ENCODE data around the gene ZNF844. TPM values are rescaled to one million over a fixed set of nuclear protein-coding genes. Genes with fewer than 3 reads are reported as not detected.

ZNF844 gene
- polyA plus RNA-seq, 1 donor (not counting 4 experiments of a cell fraction or from before 2014, with no cell fraction given), result 0.88 TPM

DNA sequence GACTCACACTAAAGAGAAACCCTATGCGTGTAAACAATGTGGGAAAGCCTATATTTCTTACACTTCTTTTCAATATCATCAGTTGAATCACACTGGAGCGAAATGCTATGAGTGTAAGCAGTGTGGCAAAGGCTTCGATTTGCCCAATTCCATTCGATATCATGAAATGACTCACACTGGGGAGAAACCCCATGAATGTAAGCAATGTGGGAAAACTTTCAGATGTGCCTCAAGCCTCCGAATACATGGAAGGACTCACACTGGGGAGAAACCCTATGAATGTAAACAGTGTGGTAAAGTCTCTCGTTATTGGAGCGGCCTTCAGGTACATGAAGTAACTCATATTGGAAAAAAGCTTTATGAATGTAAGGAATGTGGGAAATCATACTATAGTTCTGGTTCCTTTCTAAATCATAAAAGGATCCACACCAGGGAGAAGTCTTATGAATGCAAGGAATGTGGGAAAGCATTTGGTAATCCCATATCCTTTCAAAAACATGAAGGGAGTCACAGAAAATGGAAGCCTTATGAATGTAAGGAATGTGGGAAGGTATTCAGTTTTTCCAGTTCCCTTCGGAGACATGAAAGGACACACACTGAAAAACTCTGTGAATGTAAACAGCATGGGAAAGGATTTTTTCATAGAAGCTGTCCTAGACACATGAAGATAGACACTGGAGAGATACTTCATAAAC is 47.6 kb downstream of the ZNF844 start:
- Histone ChIP-seq H3K4me2 (ENCODE audit: control insufficient read depth, extremely low read depth, insufficient read depth, low read depth, low read length) (no peak overlapping the region), H3K27ac (ENCODE audit: control insufficient read depth, insufficient read depth, low read length) (no peak overlapping the region), H3K79me2 (ENCODE audit: control insufficient read depth, insufficient read depth, low read length) (no peaks in the 10 kb centered on the region), H3K9me3 (ENCODE audit: control insufficient read depth, low read depth, low read length) (no peaks in the 10 kb centered on the region), H3K4me3 (ENCODE audit: control insufficient read depth in 2 of 3, extremely low read depth in 1 of 3, insufficient read depth in 2 of 3, low read depth in 1 of 3, low read length in 3 of 3) (no peak overlapping the region), H3K9ac (ENCODE audit: control insufficient read depth, extremely low read depth, insufficient read depth, low read length) (no peak overlapping the region), H3K4me1 (ENCODE audit: control insufficient read depth, extremely low read depth, insufficient read depth, low read length) (no peaks in the 10 kb centered on the region), H4K20me1 (ENCODE audit: control insufficient read depth, extremely low read depth, insufficient read depth, low read length) (no peaks in the 10 kb centered on the region), H3K36me3 (ENCODE audit: control insufficient read depth in 2 of 2, extremely low read depth in 1 of 2, insufficient read depth in 2 of 2, low read length in 2 of 2) (no peaks in the 10 kb centered on the region), H3K27me3 (ENCODE audit: control insufficient read depth, extremely low read depth, insufficient read depth, low read length) (no peaks in the 10 kb centered on the region), H2AFZ (ENCODE audit: control insufficient read depth, low read length) (no peak overlapping the region), H3K9me1 (ENCODE audit: control insufficient read depth, extremely low read depth, insufficient read depth, low read length) (no peaks in the 10 kb centered on the region)
- TF ChIP-seq, protein P1, sequence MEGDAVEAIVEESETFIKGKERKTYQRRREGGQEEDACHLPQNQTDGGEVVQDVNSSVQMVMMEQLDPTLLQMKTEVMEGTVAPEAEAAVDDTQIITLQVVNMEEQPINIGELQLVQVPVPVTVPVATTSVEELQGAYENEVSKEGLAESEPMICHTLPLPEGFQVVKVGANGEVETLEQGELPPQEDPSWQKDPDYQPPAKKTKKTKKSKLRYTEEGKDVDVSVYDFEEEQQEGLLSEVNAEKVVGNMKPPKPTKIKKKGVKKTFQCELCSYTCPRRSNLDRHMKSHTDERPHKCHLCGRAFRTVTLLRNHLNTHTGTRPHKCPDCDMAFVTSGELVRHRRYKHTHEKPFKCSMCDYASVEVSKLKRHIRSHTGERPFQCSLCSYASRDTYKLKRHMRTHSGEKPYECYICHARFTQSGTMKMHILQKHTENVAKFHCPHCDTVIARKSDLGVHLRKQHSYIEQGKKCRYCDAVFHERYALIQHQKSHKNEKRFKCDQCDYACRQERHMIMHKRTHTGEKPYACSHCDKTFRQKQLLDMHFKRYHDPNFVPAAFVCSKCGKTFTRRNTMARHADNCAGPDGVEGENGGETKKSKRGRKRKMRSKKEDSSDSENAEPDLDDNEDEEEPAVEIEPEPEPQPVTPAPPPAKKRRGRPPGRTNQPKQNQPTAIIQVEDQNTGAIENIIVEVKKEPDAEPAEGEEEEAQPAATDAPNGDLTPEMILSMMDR (optimal IDR thresholded peaks at IDR 0.05 in 1 of 3, IDR thresholded peaks at IDR 0.05 in 1 of 3, conservative IDR thresholded peaks at IDR 0.05 in 1 of 3; ENCODE audit: extremely low read depth in 1 of 3, insufficient read depth in 2 of 3, low read length in 3 of 3), result no peak
- no peak for TF ChIP-seq EZH2 (IDR thresholded peaks at IDR 0.05; ENCODE audit: low read length)
- FAIRE-seq (no peak), DNase-seq (ENCODE audit: low read depth, low spot score) (no peak)
- dilution Hi-C loops (cut with MboI; ENCODE audit: extremely low pct_ligation_motif_present, low sequenced_read_pairs), result no loop called here

DNA sequence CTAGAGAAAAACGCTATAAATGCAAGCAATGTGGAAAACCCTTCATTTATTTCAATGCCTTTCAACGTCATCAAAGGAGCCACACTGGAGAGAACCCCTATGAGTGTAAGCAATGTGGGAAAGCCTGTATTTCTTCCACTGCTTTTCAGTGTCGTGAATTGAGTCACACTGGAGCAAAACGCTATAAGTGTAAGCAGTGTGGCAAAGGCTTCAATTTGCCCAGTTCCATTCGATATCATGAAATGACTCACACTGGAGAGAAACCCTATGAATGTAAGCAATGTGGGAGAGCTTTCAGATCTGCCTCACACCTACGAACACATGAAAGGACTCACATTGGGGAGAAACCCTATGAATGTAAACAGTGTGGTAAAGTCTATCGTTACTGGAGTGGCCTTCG is 48.2 kb downstream of the ZNF844 start:
- no peak overlapping the region for H3K27ac ChIP-seq (ENCODE audit: control insufficient read depth, insufficient read depth, low read length)
- DNase-seq (ENCODE audit: low read depth, low spot score), result no peak
- no peak overlapping the region for H3K4me2 ChIP-seq (ENCODE audit: control insufficient read depth, extremely low read depth, insufficient read depth, low read depth, low read length)
- no peaks in the 10 kb centered on the region for H3K9me3 ChIP-seq (ENCODE audit: control insufficient read depth, low read depth, low read length)
- H3K36me3 ChIP-seq (ENCODE audit: control insufficient read depth in 2 of 2, extremely low read depth in 1 of 2, insufficient read depth in 2 of 2, low read length in 2 of 2), result no peaks in the 10 kb centered on the region
- TF ChIP-seq, protein P1 (optimal IDR thresholded peaks at IDR 0.05 in 1 of 3, IDR thresholded peaks at IDR 0.05 in 1 of 3, conservative IDR thresholded peaks at IDR 0.05 in 1 of 3; ENCODE audit: extremely low read depth in 1 of 3, insufficient read depth in 2 of 3, low read length in 3 of 3), result no peak
- TF ChIP-seq EZH2 (IDR thresholded peaks at IDR 0.05; ENCODE audit: low read length), result no peak
- H3K27me3 ChIP-seq (ENCODE audit: control insufficient read depth, extremely low read depth, insufficient read depth, low read length), result no peaks in the 10 kb centered on the region
- dilution Hi-C loops (cut with MboI; ENCODE audit: extremely low pct_ligation_motif_present, low sequenced_read_pairs), result no loop called here
- no peaks in the 10 kb centered on the region for H4K20me1 ChIP-seq (ENCODE audit: control insufficient read depth, extremely low read depth, insufficient read depth, low read length)
- no peak overlapping the region for H2AFZ ChIP-seq (ENCODE audit: control insufficient read depth, low read length)
- no peaks in the 10 kb centered on the region for H3K79me2 ChIP-seq (ENCODE audit: control insufficient read depth, insufficient read depth, low read length)
- FAIRE-seq, result no peak
- H3K9ac ChIP-seq (ENCODE audit: control insufficient read depth, extremely low read depth, insufficient read depth, low read length), result no peak overlapping the region
- no peaks in the 10 kb centered on the region for H3K4me1 ChIP-seq (ENCODE audit: control insufficient read depth, extremely low read depth, insufficient read depth, low read length)
- H3K9me1 ChIP-seq (ENCODE audit: control insufficient read depth, extremely low read depth, insufficient read depth, low read length), result no peaks in the 10 kb centered on the region
- no peak overlapping the region for H3K4me3 ChIP-seq (ENCODE audit: control insufficient read depth in 2 of 3, extremely low read depth in 1 of 3, insufficient read depth in 2 of 3, low read depth in 1 of 3, low read length in 3 of 3)
